SK-N-SH (cell line): ENCODE measurements around the gene CA10. TPM values are rescaled to one million over a fixed set of nuclear protein-coding genes. Genes with fewer than 3 reads are reported as not detected.

Source experiments
- CTCF ChIA-PET: fragments of 300-600, 350-600 bp; formaldehyde crosslinking; extraction: SDS; loops from one replicate; lab custom pipeline; 2021; lab: Yijun Ruan, JAX
- POLR2A ChIA-PET: fragments of 350-600 bp; sonication (Branson Sonifier 250); formaldehyde crosslinking; extraction: SDS; loops from one replicate; lab custom pipeline; 2020; ENCODE audit warnings: antibody characterized with exemption, inconsistent platforms; lab: Yijun Ruan, JAX
- DNase-seq: peaks from one replicate; pipeline ENCODE4 v3.0.0; 2012
- H2AFZ ChIP-seq: fragments of 200-600 bp; sonication (generic); 2 replicates; pipeline ENCODE4 v1.8.1; 2016; ENCODE audit warnings: antibody characterized with exemption, mild to moderate bottlenecking, low read depth
- H3F3A ChIP-seq: fragments of 200-600 bp; sonication (generic); replicated peaks from 2 replicates; pipeline ENCODE3; 2016; ENCODE audit warnings: antibody characterized with exemption, mild to moderate bottlenecking; ENCODE audit not compliant: insufficient read depth
- H3K27ac ChIP-seq, 2 experiments: fragments of 200-500 bp in 1 of 2; fragments of 200-600 bp in 1 of 2; sonication (Bioruptor generic) in 1 of 2; sonication (generic), shearing (Covaris generic) in 1 of 2; 2 replicates each; pipeline versions ENCODE4 v1.5.1 to v1.6.1; 2014 to 2016; ENCODE audit warnings: low read depth in 2 of 2, inconsistent platforms in 1 of 2, low read length in 1 of 2, mild to moderate bottlenecking in 1 of 2, mixed read lengths in 1 of 2
- H3K27me3 ChIP-seq: fragments of 200-600 bp; sonication (generic), shearing (Covaris generic); 2 replicates; pipeline ENCODE4 v1.6.1; 2016; ENCODE audit warnings: mixed run types; ENCODE audit not compliant: insufficient read depth
- H3K36me3 ChIP-seq, 2 experiments: fragments of 200-500 bp in 1 of 2; fragments of 200-600 bp in 1 of 2; sonication (Bioruptor generic) in 1 of 2; sonication (generic) in 1 of 2; replicated peaks in 1 of 2; 2 replicates each; pipeline versions ENCODE3 to v1.5.1; 2014 to 2016; ENCODE audit warnings: low read length in 1 of 2, mild to moderate bottlenecking in 1 of 2; ENCODE audit not compliant: insufficient read depth in 2 of 2, control insufficient read depth in 1 of 2
- H3K4me1 ChIP-seq, 2 experiments: fragments of 200-500 bp in 1 of 2; fragments of 200-600 bp in 1 of 2; sonication (Bioruptor generic) in 1 of 2; sonication (generic), shearing (Covaris generic) in 1 of 2; 2 replicates each; pipeline versions ENCODE4 v1.5.1 to v1.6.1; 2014 to 2016; ENCODE audit warnings: low read depth in 1 of 2, low read length in 1 of 2, mixed run types in 1 of 2; ENCODE audit not compliant: insufficient read depth in 2 of 2, control insufficient read depth in 1 of 2
- H3K4me2 ChIP-seq: fragments of 200-600 bp; sonication (generic), shearing (Covaris generic); 2 replicates; pipeline ENCODE4 v1.6.1; 2017; ENCODE audit warnings: mixed run types
- H3K4me3 ChIP-seq, 2 experiments: fragments of 200-500 bp in 1 of 2; fragments of 200-600 bp in 1 of 2; sonication (Bioruptor generic) in 1 of 2; sonication (generic), shearing (Covaris generic) in 1 of 2; 2 replicates each; pipeline versions ENCODE4 v1.5.1 to v1.8.1; 2014 to 2016; ENCODE audit warnings: low read depth in 2 of 2, inconsistent platforms in 1 of 2, low read length in 1 of 2, mild to moderate bottlenecking in 1 of 2, mixed read lengths in 1 of 2, moderate library complexity in 1 of 2
- H3K79me2 ChIP-seq: fragments of 200-600 bp; sonication (generic); 2 replicates; pipeline ENCODE4 v1.8.1; 2017; ENCODE audit warnings: mild to moderate bottlenecking; ENCODE audit not compliant: insufficient read depth
- H3K9ac ChIP-seq: fragments of 200-600 bp; sonication (generic); 2 replicates; pipeline ENCODE4 v1.6.1; 2017; ENCODE audit warnings: mixed run types
- H3K9me2 ChIP-seq: fragments of 200-600 bp; sonication (generic); 2 replicates; pipeline ENCODE4 v1.6.1; 2017; ENCODE audit warnings: mixed run types
- H3K9me3 ChIP-seq: fragments of 200-600 bp; sonication (generic); 2 replicates; pipeline ENCODE4 v1.6.1; 2017; ENCODE audit warnings: mixed run types, mild to moderate bottlenecking, moderate library complexity
- H4K20me1 ChIP-seq: fragments of 200-600 bp; sonication (generic); 2 replicates; pipeline ENCODE4 v1.6.1; 2017; ENCODE audit warnings: mild to moderate bottlenecking, mixed run types; ENCODE audit not compliant: insufficient read depth
- CHD2 ChIP-seq: fragments of 150-350 bp; IDR thresholded peaks from 2 replicates; pipeline ENCODE4 v1.6.1; 2018; ENCODE audit warnings: low read length; ENCODE audit not compliant: partially characterized antibody
- EP300 ChIP-seq, 2 experiments: IDR thresholded peaks; 2 replicates each; pipeline versions ENCODE4 v1.4.0 to v1.6.1; 2012; ENCODE audit warnings: borderline replicate concordance in 1 of 2, low read depth in 1 of 2, low read length in 1 of 2
- FOSL2 ChIP-seq: IDR thresholded peaks from 2 replicates; pipeline ENCODE4 v1.4.0; 2012; ENCODE audit warnings: low read depth, mild to moderate bottlenecking, moderate library complexity, borderline replicate concordance
- FOXM1 ChIP-seq: IDR thresholded peaks from 2 replicates; pipeline ENCODE4 v1.4.0; 2012; ENCODE audit warnings: low read depth, mild to moderate bottlenecking
- GABPA ChIP-seq: IDR thresholded peaks from 2 replicates; pipeline ENCODE4 v1.4.0; 2012; ENCODE audit warnings: low read depth, mild to moderate bottlenecking
- GATA2 ChIP-seq: sonication (generic); formaldehyde crosslinking; IDR thresholded peaks from 2 replicates; pipeline ENCODE4 v1.5.0; 2020; ENCODE audit warnings: mild to moderate bottlenecking, missing genetic modification reagents
- JUND ChIP-seq: IDR thresholded peaks from 2 replicates; pipeline ENCODE4 v1.4.0; 2012
- MEF2A ChIP-seq: IDR thresholded peaks from 2 replicates; pipeline ENCODE4 v1.4.0; 2012; ENCODE audit warnings: low read depth, borderline replicate concordance
- MXI1 ChIP-seq: IDR thresholded peaks from 2 replicates; pipeline ENCODE4 v1.6.1; 2012; ENCODE audit warnings: mild to moderate bottlenecking, low read depth, low read length, improper control_type of control experiment
- NFIC ChIP-seq: IDR thresholded peaks from 2 replicates; pipeline ENCODE4 v1.4.0; 2012; ENCODE audit warnings: borderline replicate concordance
- POLR2AphosphoS5 ChIP-seq: IDR thresholded peaks from 2 replicates; pipeline ENCODE4 v1.6.1; 2012; ENCODE audit warnings: low read depth, low read length
- RCOR1 ChIP-seq: fragments of 150-350 bp; IDR thresholded peaks from 2 replicates; pipeline ENCODE4 v1.6.1; 2017; ENCODE audit warnings: antibody characterized with exemption, low read length
- RFX5 ChIP-seq: IDR thresholded peaks from 2 replicates; pipeline ENCODE4 v1.6.1; 2012; ENCODE audit warnings: mild to moderate bottlenecking, improper control_type of control experiment, low read length
- TCF12 ChIP-seq: IDR thresholded peaks from 2 replicates; pipeline ENCODE4 v1.4.0; 2012
- TEAD4 ChIP-seq: IDR thresholded peaks from 2 replicates; pipeline ENCODE4 v1.4.0; 2012; ENCODE audit warnings: mild to moderate bottlenecking, borderline replicate concordance; ENCODE audit not compliant: insufficient read depth
- WGBS: methylation state at CpG from one replicate; pipeline ENCODE4 v1.1.6; 2017; ENCODE audit warnings: low lambda C conversion rate; 5-methylcytosine and 5-hydroxymethylcytosine counted together
- polyA plus RNA-seq, 3 experiments: library from polyadenylated mRNA; depleted of rRNA; stranded (reverse); fragments of >200 nt; gene quantifications; 2 replicates each; pipeline ENCODE4 v1.2.3, GENCODE V29; 2012
- TF ChIP-seq, protein P1 (sequence below): fragments of 200-600 bp; sonication (generic); IDR thresholded peaks from 2 replicates; pipeline ENCODE4 v1.6.1; 2017; ENCODE audit warnings: antibody characterized with exemption, mild to moderate bottlenecking, moderate library complexity
- TF ChIP-seq, protein P2 (sequence below): IDR thresholded peaks from 2 replicates; pipeline ENCODE4; 2012
- TF ChIP-seq, protein P3 (sequence below): fragments of 150-350 bp; IDR thresholded peaks from 2 replicates; pipeline ENCODE4 v1.6.1; 2016; ENCODE audit warnings: mild to moderate bottlenecking, low read depth, low read length
- TF ChIP-seq, protein P4 (sequence below): fragments of 150-350 bp; IDR thresholded peaks from 2 replicates; pipeline ENCODE4 v1.6.1; 2017; ENCODE audit warnings: antibody characterized with exemption, low read length, low read depth, borderline replicate concordance

Gene CA10
- polyA plus RNA-seq, 1 of the 3 experiments (the other 2 are of a cell fraction), result not detected

DNA sequence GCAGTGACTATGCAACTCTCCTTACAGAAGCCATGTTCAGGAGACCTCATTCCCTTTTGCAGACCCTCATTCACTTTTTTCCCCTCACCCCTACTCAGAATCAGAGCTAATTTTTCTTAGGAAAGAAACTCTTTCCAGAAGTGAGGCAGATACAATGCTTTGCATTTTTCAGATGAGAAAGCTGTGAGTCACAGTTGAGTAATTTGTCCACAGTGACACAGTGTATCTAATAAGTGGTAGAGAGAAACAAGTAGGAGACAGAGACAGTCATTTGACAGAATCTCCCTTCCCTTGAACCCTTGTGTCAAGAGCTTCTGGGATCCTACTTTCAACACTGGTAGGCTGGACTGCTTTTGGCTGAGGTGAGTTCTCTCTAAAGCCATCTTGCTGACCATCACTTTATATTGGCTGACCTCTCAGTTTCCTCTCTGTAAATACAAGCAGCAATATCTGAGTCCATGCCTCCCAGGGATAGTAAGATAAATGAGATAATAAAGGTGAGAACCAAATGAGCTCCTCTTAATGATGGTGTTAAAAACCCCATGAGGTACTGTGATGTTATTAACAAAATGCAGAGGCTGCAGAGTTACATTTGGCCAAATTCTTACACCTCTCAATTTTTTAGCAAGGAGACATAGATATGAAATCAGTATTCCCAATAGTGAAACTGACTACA, 130.8 kb downstream of the CA10 start:
- peak overlapping the region; percentile 52 for H3K4me2 ChIP-seq
- peak overlapping the region; percentile 19; the same call in 1 of the 2 replicates for H3K9ac ChIP-seq
- CTCF ChIA-PET, result interaction anchor here (0.5 to 1.0 kb wide), 5 partner anchors 13 to 672 kb away, joined by 3 to 4 read pairs (median 3); no protein-coding TSS in a partner anchor
- no peaks in the 10 kb centered on the region for H3K9me2 ChIP-seq
- no peak for TF ChIP-seq NFIC
- 0 out of 2 replicates have a peak, but pooled peaks have one; percentile 39 for TF ChIP-seq TEAD4
- TF ChIP-seq FOSL2, result peak; percentile 57; the same call in 1 of the 2 replicates
- TF ChIP-seq EP300 (IDR thresholded peaks at IDR 0.05; ENCODE audit: borderline replicate concordance in 1 of 2, low read depth in 1 of 2, low read length in 1 of 2), result 0 out of 4 replicates have a peak, but pooled peaks of 1 of the 2 experiments have one; percentile 7
- TF ChIP-seq JUND, result peak; percentile 58; the same call in 1 of the 2 replicates
- no peaks in the 10 kb centered on the region for H3K36me3 ChIP-seq
- H3K4me1 ChIP-seq, result peaks cover 17 to 24% of the 10 kb centered on the region in 2 experiments; a peak in 3 of 4 replicates
- H3K27ac ChIP-seq, result peak overlapping the region in 1 of 2 experiments; percentile 63; a peak in 3 of 4 replicates
- peak overlapping the region in 1 of 2 experiments; percentile 4; a peak in 1 of 4 replicates for H3K4me3 ChIP-seq
- H3K79me2 ChIP-seq, result no peaks in the 10 kb centered on the region
- no peak for DNase-seq
- no peaks in the 10 kb centered on the region for H3K27me3 ChIP-seq
- POLR2A ChIA-PET, result no interaction called here
- H3F3A ChIP-seq, result peaks cover 13% of the 10 kb centered on the region
- no peaks in the 10 kb centered on the region for H3K9me3 ChIP-seq
- H4K20me1 ChIP-seq, result no peaks in the 10 kb centered on the region
- peak overlapping the region; percentile 39; the same call in 1 of the 2 replicates for H2AFZ ChIP-seq

DNA sequence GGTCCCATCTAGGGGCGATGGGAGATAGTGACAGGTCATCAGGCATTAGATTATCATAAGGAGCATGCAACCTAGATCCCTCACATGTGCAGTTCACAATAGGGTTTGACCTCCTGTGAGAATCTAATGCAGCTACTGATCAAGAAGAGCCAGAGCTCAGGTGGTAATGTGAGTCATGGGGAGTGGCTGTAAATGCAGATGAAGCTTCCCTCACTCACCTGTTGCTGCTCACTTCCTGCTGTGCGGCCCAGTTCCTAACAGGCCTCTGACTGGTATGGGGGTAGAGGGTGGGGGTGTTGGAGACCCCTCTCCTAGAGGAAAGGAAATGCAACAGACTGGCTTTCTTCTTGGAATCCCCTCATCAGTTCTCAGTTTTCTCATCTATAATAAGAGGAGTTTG, 131.4 kb downstream of the CA10 start:
- DNase-seq, result no peak
- Histone ChIP-seq H3K4me2 (peak overlapping the region; percentile 52), H3K4me3 (no peak overlapping the region), H3K79me2 (no peaks in the 10 kb centered on the region), H2AFZ (peak overlapping the region; percentile 39; the same call in 1 of the 2 replicates), H3K9me2 (no peaks in the 10 kb centered on the region), H4K20me1 (no peaks in the 10 kb centered on the region), H3K36me3 (no peaks in the 10 kb centered on the region), H3K9ac (peak overlapping the region; percentile 19; the same call in 1 of the 2 replicates), H3K9me3 (no peaks in the 10 kb centered on the region), H3K4me1 (peaks cover 17 to 24% of the 10 kb centered on the region in 2 experiments; a peak in 3 of 4 replicates), H3K27ac (peak overlapping the region in 1 of 2 experiments; percentile 63; a peak in 2 of 4 replicates), H3F3A (peaks cover 13% of the 10 kb centered on the region), H3K27me3 (no peaks in the 10 kb centered on the region)
- 84% methylated on average over 2 of the region's 2 CpGs for WGBS
- ChIA-PET CTCF (interaction anchor here (0.8 to 1.0 kb wide), 2 partner anchors 14 to 21 kb away, joined by 3 to 4 read pairs; no protein-coding TSS in a partner anchor), POLR2A (no interaction called here)
- TF ChIP-seq, protein P1, sequence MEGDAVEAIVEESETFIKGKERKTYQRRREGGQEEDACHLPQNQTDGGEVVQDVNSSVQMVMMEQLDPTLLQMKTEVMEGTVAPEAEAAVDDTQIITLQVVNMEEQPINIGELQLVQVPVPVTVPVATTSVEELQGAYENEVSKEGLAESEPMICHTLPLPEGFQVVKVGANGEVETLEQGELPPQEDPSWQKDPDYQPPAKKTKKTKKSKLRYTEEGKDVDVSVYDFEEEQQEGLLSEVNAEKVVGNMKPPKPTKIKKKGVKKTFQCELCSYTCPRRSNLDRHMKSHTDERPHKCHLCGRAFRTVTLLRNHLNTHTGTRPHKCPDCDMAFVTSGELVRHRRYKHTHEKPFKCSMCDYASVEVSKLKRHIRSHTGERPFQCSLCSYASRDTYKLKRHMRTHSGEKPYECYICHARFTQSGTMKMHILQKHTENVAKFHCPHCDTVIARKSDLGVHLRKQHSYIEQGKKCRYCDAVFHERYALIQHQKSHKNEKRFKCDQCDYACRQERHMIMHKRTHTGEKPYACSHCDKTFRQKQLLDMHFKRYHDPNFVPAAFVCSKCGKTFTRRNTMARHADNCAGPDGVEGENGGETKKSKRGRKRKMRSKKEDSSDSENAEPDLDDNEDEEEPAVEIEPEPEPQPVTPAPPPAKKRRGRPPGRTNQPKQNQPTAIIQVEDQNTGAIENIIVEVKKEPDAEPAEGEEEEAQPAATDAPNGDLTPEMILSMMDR, result no peak
- TF ChIP-seq, protein P2, sequence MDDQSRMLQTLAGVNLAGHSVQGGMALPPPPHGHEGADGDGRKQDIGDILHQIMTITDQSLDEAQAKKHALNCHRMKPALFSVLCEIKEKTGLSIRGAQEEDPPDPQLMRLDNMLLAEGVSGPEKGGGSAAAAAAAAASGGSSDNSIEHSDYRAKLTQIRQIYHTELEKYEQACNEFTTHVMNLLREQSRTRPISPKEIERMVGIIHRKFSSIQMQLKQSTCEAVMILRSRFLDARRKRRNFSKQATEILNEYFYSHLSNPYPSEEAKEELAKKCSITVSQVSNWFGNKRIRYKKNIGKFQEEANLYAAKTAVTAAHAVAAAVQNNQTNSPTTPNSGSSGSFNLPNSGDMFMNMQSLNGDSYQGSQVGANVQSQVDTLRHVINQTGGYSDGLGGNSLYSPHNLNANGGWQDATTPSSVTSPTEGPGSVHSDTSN, result no peak
- TF ChIP-seq CHD2 (no peak), GABPA (no peak), RCOR1 (no peak), TCF12 (no peak), MXI1 (no peak), MEF2A (no peak), JUND (no peak), RFX5 (no peak), POLR2AphosphoS5 (no peak), TEAD4 (no peak), GATA2 (CRISPR knock-in tag) (no peak), FOXM1 (no peak)
- TF ChIP-seq, protein P3, sequence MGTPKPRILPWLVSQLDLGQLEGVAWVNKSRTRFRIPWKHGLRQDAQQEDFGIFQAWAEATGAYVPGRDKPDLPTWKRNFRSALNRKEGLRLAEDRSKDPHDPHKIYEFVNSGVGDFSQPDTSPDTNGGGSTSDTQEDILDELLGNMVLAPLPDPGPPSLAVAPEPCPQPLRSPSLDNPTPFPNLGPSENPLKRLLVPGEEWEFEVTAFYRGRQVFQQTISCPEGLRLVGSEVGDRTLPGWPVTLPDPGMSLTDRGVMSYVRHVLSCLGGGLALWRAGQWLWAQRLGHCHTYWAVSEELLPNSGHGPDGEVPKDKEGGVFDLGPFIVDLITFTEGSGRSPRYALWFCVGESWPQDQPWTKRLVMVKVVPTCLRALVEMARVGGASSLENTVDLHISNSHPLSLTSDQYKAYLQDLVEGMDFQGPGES, result no peak
- TF ChIP-seq, protein P4, sequence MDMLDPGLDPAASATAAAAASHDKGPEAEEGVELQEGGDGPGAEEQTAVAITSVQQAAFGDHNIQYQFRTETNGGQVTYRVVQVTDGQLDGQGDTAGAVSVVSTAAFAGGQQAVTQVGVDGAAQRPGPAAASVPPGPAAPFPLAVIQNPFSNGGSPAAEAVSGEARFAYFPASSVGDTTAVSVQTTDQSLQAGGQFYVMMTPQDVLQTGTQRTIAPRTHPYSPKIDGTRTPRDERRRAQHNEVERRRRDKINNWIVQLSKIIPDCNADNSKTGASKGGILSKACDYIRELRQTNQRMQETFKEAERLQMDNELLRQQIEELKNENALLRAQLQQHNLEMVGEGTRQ, result no peak
